Inferior parietal cortex (tissue), 1 donor: ENCODE results near the gene TTC6.

Experiments used
- DNase-seq: peaks from one replicate; pipeline ENCODE4 v3.0.0-alpha.2; 2016; ENCODE audit errors: extremely low spot score

The TTC6 gene

GRCh38 chr14:37597914-37598746 is 2.7 kb downstream of the TTC6 start:
- DNase-seq: no peak

GRCh38 chr14:37598747-37599506 is 3.5 kb downstream of the TTC6 start:
- DNase-seq: no peak

- no peak for DNase-seq
Measured at GRCh38 chr14:37599507-37600368, 4.3 kb downstream of the TTC6 start.

- DNase-seq: no peak
Measured at GRCh38 chr14:37600880-37601741, 5.7 kb downstream of the TTC6 start.

GRCh38 chr14:37601865-37602264 is 6.4 kb downstream of the TTC6 start:
- no peak for DNase-seq

- no peak for DNase-seq
Measured at GRCh38 chr14:37602605-37603453, 7.4 kb downstream of the TTC6 start.

GRCh38 chr14:37603688-37604251 is 8.3 kb downstream of the TTC6 start:
- no peak for DNase-seq

GRCh38 chr14:37606678-37607077 is 11.2 kb downstream of the TTC6 start:
- no peak for DNase-seq

- no peak for DNase-seq
Measured at GRCh38 chr14:37608649-37609048, 13.2 kb downstream of the TTC6 start.

- no peak for DNase-seq
Measured at GRCh38 chr14:37610945-37611523, 15.6 kb downstream of the TTC6 start.

- DNase-seq: no peak
Measured at GRCh38 chr14:37615582-37616289, 20.3 kb downstream of the TTC6 start.

GRCh38 chr14:37616853-37617252 is 21.4 kb downstream of the TTC6 start:
- no peak for DNase-seq

GRCh38 chr14:37617864-37618365 is 22.5 kb downstream of the TTC6 start:
- DNase-seq: no peak

GRCh38 chr14:37618498-37619028 is 23.1 kb downstream of the TTC6 start:
- no peak for DNase-seq

- no peak for DNase-seq
Measured at GRCh38 chr14:37620856-37621255, 25.4 kb downstream of the TTC6 start.

- DNase-seq: no peak
Measured at GRCh38 chr14:37622231-37622923, 26.9 kb downstream of the TTC6 start.

GRCh38 chr14:37623426-37623951 is 28.1 kb downstream of the TTC6 start:
- DNase-seq: no peak
